ENCODE measurements around the gene HMGCS1. TPM values are rescaled to one million over a fixed set of nuclear protein-coding genes. Genes with fewer than 3 reads are reported as not detected.

HMGCS1 gene
- total and polyA plus RNA-seq, 2 of the 8 experiments (the other 6 are each of a cell fraction or from before 2014, with no cell fraction given), result 63.6 to 236 TPM

GRCh38 chr5:43298443-43298842 lies 14.8 kb downstream of the HMGCS1 start:
- Histone ChIP-seq H2AK5ac (ENCODE audit: low read depth, low read length) (no peak overlapping the region), H4K5ac (ENCODE audit: insufficient read length, low read depth, low read length) (no peak overlapping the region), H3K79me2 (ENCODE audit: control insufficient read depth in 1 of 2, insufficient read depth in 2 of 2, low read length in 2 of 2) (peaks cover 5 to 57% of the 10 kb centered on the region in 2 experiments), H3K79me1 (ENCODE audit: low read depth, low read length) (peaks cover 2% of the 10 kb centered on the region), H3K23ac (ENCODE audit: insufficient read length) (no peak overlapping the region), H4K20me1 (replicated peaks in 1 of 2; ENCODE audit: control insufficient read depth in 1 of 2, insufficient read depth in 2 of 2, low read length in 2 of 2) (peaks cover 9 to 33% of the 10 kb centered on the region in 2 experiments), H4K8ac (ENCODE audit: extremely low read depth, insufficient read depth, low read length) (no peak overlapping the region), H3K9ac (replicated peaks in 1 of 4; ENCODE audit: extremely low read depth in 1 of 4, low read depth in 3 of 4, low read length in 3 of 4) (no peak overlapping the region), H3K4me2 (ENCODE audit: insufficient read depth in 1 of 2, low read depth in 2 of 2, low read length in 2 of 2) (no peak overlapping the region), H3K27me3 (replicated peaks in 1 of 4; ENCODE audit: control insufficient read depth in 3 of 4, extremely low read depth in 1 of 4, insufficient read depth in 3 of 4, low read length in 3 of 4) (no peaks in the 10 kb centered on the region), H3K18ac (ENCODE audit: extremely low read depth, low read length) (no peak overlapping the region), H2BK12ac (ENCODE audit: low read depth, low read length) (no peak overlapping the region), H3K9me3 (ENCODE audit: insufficient read depth in 2 of 2, low read depth in 1 of 2, low read length in 1 of 2) (no peaks in the 10 kb centered on the region), H4K91ac (replicated peaks; ENCODE audit: insufficient read length, low read length) (no peak overlapping the region), H3K14ac (ENCODE audit: insufficient read length) (no peak overlapping the region), H3K4me1 (replicated peaks in 1 of 4; ENCODE audit: control insufficient read depth in 3 of 4, insufficient read depth in 4 of 4, low read length in 3 of 4) (peaks cover 0 to 4% (median 2%) of the 10 kb centered on the region in 4 experiments; a peak in 5 of 7 replicates), H3K4ac (replicated peaks; ENCODE audit: insufficient read length, low read depth, low read length) (no peak overlapping the region), H2BK120ac (replicated peaks; ENCODE audit: low read depth, low read length) (no peak overlapping the region), H2BK20ac (ENCODE audit: low read length) (no peak overlapping the region), H3K36me3 (ENCODE audit: control insufficient read depth in 2 of 4, insufficient read depth in 4 of 4, low read length in 3 of 4) (peaks cover 17 to 79% (median 50%) of the 10 kb centered on the region in 4 experiments), H2BK15ac (ENCODE audit: low read length) (no peak overlapping the region), H3K23me2 (ENCODE audit: low read depth, low read length) (peaks cover 1% of the 10 kb centered on the region; the same call in 1 of the 2 replicates), H3K56ac (replicated peaks; ENCODE audit: insufficient read length, low read depth, low read length) (no peak overlapping the region), H2AFZ (ENCODE audit: low read length) (no peak overlapping the region), H2BK5ac (ENCODE audit: low read depth, low read length) (no peak overlapping the region), H3K27ac (ENCODE audit: low read depth, low read length) (no peak overlapping the region), H3K4me3 (ENCODE audit: extremely low read depth in 1 of 4, insufficient read depth in 2 of 4, low read depth in 3 of 4, low read length in 4 of 4) (no peak overlapping the region)
- CTCF ChIA-PET (ENCODE audit: partially characterized antibody), result interaction anchor here (1.1 kb wide), 1 partner anchor 92 kb away, joined by 3 read pairs; no protein-coding TSS in a partner anchor
- FAIRE-seq, result no peak
- WGBS, 2 experiments (ENCODE audit: extremely low coverage in 1 of 2, insufficient coverage in 1 of 2, insufficient read length in 1 of 2, insufficient replicate concordance in 2 of 2, low coverage in 1 of 2, low lambda C conversion rate in 2 of 2, missing lambda C conversion rate in 1 of 2), result 90% methylated on average over 5 of the region's 5 CpGs; no CpG with 5 or more reads in 1 of the 2 experiments
- POLR2A ChIA-PET (ENCODE audit: partially characterized antibody), result no interaction called here
- no peak for DNase-seq (ENCODE audit: low read depth in 1 of 2, low spot score in 2 of 2)
- TF ChIP-seq KDM5A (IDR thresholded peaks at IDR 0.05; ENCODE audit: low read length) (no peak), POLR2A (IDR thresholded peaks at IDR 0.05; ENCODE audit: control extremely low read depth in 1 of 2, low read depth in 2 of 2, low read length in 2 of 2) (no peak), NANOG (IDR thresholded peaks at IDR 0.05; ENCODE audit: insufficient read depth, low read depth, low read length, poor library complexity, severe bottlenecking) (no peak), HDAC2 (IDR thresholded peaks at IDR 0.05; ENCODE audit: borderline replicate concordance in 1 of 2, low read depth in 2 of 2, low read length in 2 of 2) (no peak), RNF2 (IDR thresholded peaks at IDR 0.05; ENCODE audit: borderline replicate concordance, low read depth, low read length, missing control alignments, poor library complexity, severe bottlenecking) (no peak), SP2 (IDR thresholded peaks at IDR 0.05; ENCODE audit: low read length) (no peak), RFX5 (IDR thresholded peaks at IDR 0.05; ENCODE audit: borderline replicate concordance, low read depth, low read length) (no peak), SIN3A (conservative IDR thresholded peaks at IDR 0.05 in 1 of 2, IDR thresholded peaks at IDR 0.05 in 1 of 2; ENCODE audit: low read depth in 1 of 2, low read length in 2 of 2) (no peak), MAX (IDR thresholded peaks at IDR 0.05) (no peak), BCL11A (IDR thresholded peaks at IDR 0.05; ENCODE audit: low read depth in 2 of 2, low read length in 2 of 2) (no peak), SP4 (IDR thresholded peaks at IDR 0.05; ENCODE audit: low read length) (no peak), ASH2L (IDR thresholded peaks at IDR 0.05; ENCODE audit: low read length) (no peak), TBP (IDR thresholded peaks at IDR 0.05; ENCODE audit: low read depth, low read length) (no peak), ZNF274 (IDR thresholded peaks at IDR 0.05; ENCODE audit: borderline replicate concordance, extremely low read depth, low read length) (no peak)

All from H1 (cell line).